HCT116 (cell line): ENCODE results near the gene PRRC2A. TPM values are rescaled to one million over a fixed set of nuclear protein-coding genes. Genes with fewer than 3 reads are reported as not detected.

Experiments used
- ATAC-seq: fragments of 200-7000 bp; cut with Tn5 transposase; 2 replicates; pipeline ENCODE4 v1.9.1; 2020; ENCODE audit warnings: mild to moderate bottlenecking, moderate library complexity
- BruUV-seq: library from RNA; stranded (reverse); fragments of 400-500 nt; replicated peaks from 2 replicates; lab custom pipeline; 2021; lab: Mats Ljungman, UMichigan
- CTCF ChIA-PET: fragments of 300-600 bp; sonication (Branson Sonifier 250); formaldehyde crosslinking; loops from one replicate; lab custom pipeline; 2021; ENCODE audit warnings: antibody characterized with exemption; lab: Charles Lee
- POLR2A ChIA-PET: fragments of 300-600, 350-600 bp; sonication (Branson Sonifier 250); formaldehyde crosslinking; loops from one replicate; lab custom pipeline; 2021; ENCODE audit warnings: antibody characterized with exemption; lab: Charles Lee
- RAD21 ChIA-PET, 2 experiments: fragments of 300-600 bp; sonication (Branson Sonifier 250); formaldehyde crosslinking; loops; one replicate each; lab custom pipeline; 2023; ENCODE audit warnings: low total read pairs in 2 of 2; ENCODE audit not compliant: uncharacterized antibody in 2 of 2, unreplicated experiment in 2 of 2, low non-redundant PET in 1 of 2; lab: Charles Lee
- DNase-seq: peaks from one replicate; pipeline ENCODE4 v3.0.0-alpha.2; 2010; ENCODE audit warnings: low read depth, low spot score
- H2AFZ ChIP-seq: fragments of 200-600 bp; shearing (Covaris generic), sonication (generic); 2 replicates; pipeline ENCODE4 v1.6.1; 2017; ENCODE audit warnings: low read depth, mixed run types, mixed read lengths, antibody characterized with exemption, low read length; ENCODE audit not compliant: poor library complexity, severe bottlenecking
- H3K27ac ChIP-seq: 2 replicates; pipeline ENCODE4 v1.5.1; 2012; ENCODE audit warnings: low read depth, low read length
- H3K27me3 ChIP-seq: fragments of 200-600 bp; sonication (generic); 2 replicates; pipeline ENCODE4 v1.6.1; 2016; ENCODE audit warnings: mixed run types, low read length, mixed read lengths; ENCODE audit not compliant: insufficient read depth
- H3K36me3 ChIP-seq, 2 experiments: fragments of 200-500 bp in 1 of 2; fragments of 200-600 bp in 1 of 2; sonication (Bioruptor generic) in 1 of 2; sonication (generic) in 1 of 2; 2 replicates each; pipeline versions ENCODE4 v1.5.1 to v1.6.1; 2014 to 2016; ENCODE audit warnings: low read length in 2 of 2, inconsistent platforms in 1 of 2, mixed read lengths in 1 of 2, mixed run types in 1 of 2; ENCODE audit not compliant: insufficient read depth in 2 of 2, control insufficient read depth in 1 of 2
- H3K4me1 ChIP-seq, 2 experiments: fragments of 200-600 bp in 1 of 2; sonication (generic) in 1 of 2; 2 replicates each; pipeline versions ENCODE4 v1.5.1 to v1.6.1; 2012 to 2017; ENCODE audit warnings: low read length in 2 of 2, inconsistent platforms in 1 of 2, mild to moderate bottlenecking in 1 of 2, mixed read lengths in 1 of 2, mixed run types in 1 of 2, moderate library complexity in 1 of 2; ENCODE audit not compliant: insufficient read depth in 2 of 2, control insufficient read depth in 1 of 2
- H3K4me2 ChIP-seq: fragments of 200-600 bp; sonication (generic); 2 replicates; pipeline ENCODE4 v1.6.1; 2017; ENCODE audit warnings: mixed run types, low read length, mixed read lengths
- H3K4me3 ChIP-seq, 2 experiments: fragments of 200-600 bp in 1 of 2; sonication (generic) in 1 of 2; replicated peaks in 1 of 2; 2 replicates each; pipeline ENCODE4 v1.5.1; 2011 to 2016; ENCODE audit warnings: low read length in 2 of 2, control low read depth in 1 of 2, low read depth in 1 of 2, mild to moderate bottlenecking in 1 of 2, mixed read lengths in 1 of 2, mixed run types in 1 of 2
- H3K79me2 ChIP-seq: fragments of 200-600 bp; sonication (generic); 2 replicates; pipeline ENCODE4 v1.6.1; 2017; ENCODE audit warnings: mild to moderate bottlenecking, mixed run types, low read length, moderate library complexity, mixed read lengths; ENCODE audit not compliant: insufficient read depth
- H3K9ac ChIP-seq: fragments of 200-600 bp; sonication (generic); 2 replicates; pipeline ENCODE4 v1.6.1; 2016; ENCODE audit warnings: low read length, mixed read lengths
- H3K9me2 ChIP-seq: fragments of 200-600 bp; sonication (generic), shearing (Covaris generic); 2 replicates; pipeline ENCODE4 v1.6.1; 2017; ENCODE audit warnings: mixed run types, mild to moderate bottlenecking, moderate library complexity; ENCODE audit not compliant: insufficient read depth
- H3K9me3 ChIP-seq, 2 experiments: fragments of 200-500 bp in 1 of 2; fragments of 200-600 bp in 1 of 2; sonication (Bioruptor generic) in 1 of 2; sonication (generic) in 1 of 2; 2 replicates each; pipeline ENCODE4 v1.6.1; 2014 to 2017; ENCODE audit warnings: low read length in 2 of 2, mixed read lengths in 2 of 2, inconsistent platforms in 1 of 2, low read depth in 1 of 2, mild to moderate bottlenecking in 1 of 2, mixed run types in 1 of 2, moderate library complexity in 1 of 2; ENCODE audit not compliant: control insufficient read depth in 1 of 2, insufficient read depth in 1 of 2
- H4K20me1 ChIP-seq: fragments of 200-600 bp; sonication (generic), shearing (Covaris generic); 2 replicates; pipeline ENCODE4 v1.6.1; 2017; ENCODE audit warnings: mixed run types, mild to moderate bottlenecking, moderate library complexity; ENCODE audit not compliant: insufficient read depth
- EGR1 ChIP-seq: IDR thresholded peaks from 2 replicates; pipeline ENCODE4 v1.6.1; 2012; ENCODE audit warnings: low read depth
- MAX ChIP-seq: IDR thresholded peaks from 2 replicates; pipeline ENCODE4 v1.6.1; 2012
- POLR2AphosphoS5 ChIP-seq: IDR thresholded peaks from 2 replicates; pipeline ENCODE4 v1.6.1; 2011; ENCODE audit warnings: mild to moderate bottlenecking, low read depth, low read length, moderate library complexity
- SIN3A ChIP-seq: IDR thresholded peaks from 2 replicates; pipeline ENCODE4 v1.6.1; 2012; ENCODE audit warnings: low read depth
- TCF7L2 ChIP-seq: IDR thresholded peaks from 2 replicates; pipeline ENCODE4 v1.7.0; 2011; ENCODE audit warnings: borderline replicate concordance, inconsistent platforms; ENCODE audit not compliant: insufficient read depth, insufficient read length; ENCODE audit errors: extremely low read depth
- YY1 ChIP-seq: IDR thresholded peaks from 2 replicates; pipeline ENCODE4 v1.6.1; 2011; ENCODE audit warnings: low read length, low read depth, moderate library complexity, mild to moderate bottlenecking; ENCODE audit not compliant: insufficient replicate concordance; ENCODE audit errors: extremely low read depth
- intact Hi-C: fragments of 100-400 bp; cut with micrococcal nuclease; formaldehyde crosslinking; loops from 2 replicates; pipeline ENCODE4 v1.10.0; 2022
- total RNA-seq: library from RNA; stranded (reverse); gene quantifications from one replicate; pipeline ENCODE4 v1.2.1, GENCODE V29; 2021; ENCODE audit not compliant: unreplicated experiment

PRRC2A gene
- total RNA-seq, 1 experiment from 2014 or later, result 250 TPM

GRCh38 chr6:31663961-31664789 is 43.7 kb downstream of the PRRC2A start:
- ATAC-seq (no peak), DNase-seq (no peak)
- Histone ChIP-seq H3K4me1 (peaks cover 18 to 46% of the 10 kb centered on the region in 2 experiments; a peak in 3 of 4 replicates), H3K9me2 (no peaks in the 10 kb centered on the region), H3K9ac (peak overlapping the region; percentile 90), H3K79me2 (peaks cover 61% of the 10 kb centered on the region), H3K4me3 (peak overlapping the region; percentile 97 to 99), H3K36me3 (peaks cover 21 to 36% of the 10 kb centered on the region in 2 experiments), H3K4me2 (peak overlapping the region; percentile 83), H4K20me1 (no peaks in the 10 kb centered on the region), H3K27me3 (no peaks in the 10 kb centered on the region), H3K9me3 (no peaks in the 10 kb centered on the region), H2AFZ (no peak overlapping the region), H3K27ac (peak overlapping the region; percentile 90)
- CTCF ChIA-PET, result interaction anchor here (0.9 to 1.1 kb wide), 2 partner anchors 66 to 74 kb away, joined by 4 read pairs; no protein-coding TSS in a partner anchor
- POLR2A ChIA-PET, result interaction anchor here (0.6 to 3.9 kb wide), 10 partner anchors 9 to 170 kb away, joined by 3 to 32 read pairs (median 4); partner anchors contain the start of genes ABHD16A, APOM, ATP6V1G2 and BAG6
- intact Hi-C loops, result loop anchor here (2.0 to 5.0 kb wide), 2 partner anchors 117 to 262 kb away; partner anchors contain the start of genes ATP6V1G2, MICA and NFKBIL1
- TF ChIP-seq MAX (no peak), SIN3A (no peak)
- RAD21 ChIA-PET, result interaction anchor here in 1 of 2 experiments (0.6 kb wide), 1 partner anchor 117 kb away, joined by 3 read pairs; the partner anchor contains the start of gene ATP6V1G2
- BruUV-seq, result TSS peak; percentile 66

GRCh38 chr6:31664790-31665500 is 44.4 kb downstream of the PRRC2A start, which contains the start of gene GPANK1:
Gene GPANK1 (minus strand): TSS chr6:31664997. CDS start chr6:31664478, 519 bp downstream.
- ChIA-PET CTCF (interaction anchor here (0.9 to 1.1 kb wide), 2 partner anchors 67 to 73 kb away, joined by 4 read pairs; no protein-coding TSS in a partner anchor), POLR2A (interaction anchor here (0.6 to 3.9 kb wide), 12 partner anchors 10 to 518 kb away, joined by 3 to 32 read pairs (median 4); partner anchors contain the start of genes ABHD16A, APOM, ATP6V1G2 and BAG6), RAD21 (interaction anchor here in 1 of 2 experiments (0.6 kb wide), 1 partner anchor 118 kb away, joined by 3 read pairs; the partner anchor contains the start of gene ATP6V1G2)
- H4K20me1 ChIP-seq, result no peaks in the 10 kb centered on the region
- no peaks in the 10 kb centered on the region for H3K9me3 ChIP-seq
- H3K4me3 ChIP-seq, result peak within 1 kb of the TSS; percentile 97 to 99
- H3K4me2 ChIP-seq, result peak within 1 kb of the TSS; percentile 83
- H3K9ac ChIP-seq, result peak within 1 kb of the TSS; percentile 90
- peaks cover 14 to 38% of the 10 kb centered on the region in 2 experiments; a peak in 3 of 4 replicates for H3K4me1 ChIP-seq
- TF ChIP-seq POLR2AphosphoS5, result peak; percentile 61
- peak; percentile 19 for TF ChIP-seq TCF7L2
- TF ChIP-seq EGR1, result no peak
- TF ChIP-seq YY1, result peak; percentile 97
- peaks cover 28 to 44% of the 10 kb centered on the region in 2 experiments for H3K36me3 ChIP-seq
- DNase-seq, result peak; percentile 93
- intact Hi-C loops, result loop anchor here (1.0 to 5.0 kb wide), 5 partner anchors 72 to 263 kb away; partner anchors contain the start of genes ATP6V1G2, CLIC1, DDX39B and EHMT2
- ATAC-seq, result peak; percentile 45
- H3K9me2 ChIP-seq, result no peaks in the 10 kb centered on the region
- peaks cover 58% of the 10 kb centered on the region for H3K79me2 ChIP-seq
- no peaks in the 10 kb centered on the region for H3K27me3 ChIP-seq
- BruUV-seq, result no TSS peak
- peak within 1 kb of the TSS; percentile 90 for H3K27ac ChIP-seq
- no peak within 1 kb of the TSS for H2AFZ ChIP-seq
